ENCODE measurements around the gene SMYD3. TPM values are rescaled to one million over a fixed set of nuclear protein-coding genes. Genes with fewer than 3 reads are reported as not detected.
A peak's percentile ranks its signal among the peaks of the same experiment; 100 is the strongest.

Gene SMYD3
- total RNA-seq, 1 donor from 2014 or later: 35.4 TPM

DNA sequence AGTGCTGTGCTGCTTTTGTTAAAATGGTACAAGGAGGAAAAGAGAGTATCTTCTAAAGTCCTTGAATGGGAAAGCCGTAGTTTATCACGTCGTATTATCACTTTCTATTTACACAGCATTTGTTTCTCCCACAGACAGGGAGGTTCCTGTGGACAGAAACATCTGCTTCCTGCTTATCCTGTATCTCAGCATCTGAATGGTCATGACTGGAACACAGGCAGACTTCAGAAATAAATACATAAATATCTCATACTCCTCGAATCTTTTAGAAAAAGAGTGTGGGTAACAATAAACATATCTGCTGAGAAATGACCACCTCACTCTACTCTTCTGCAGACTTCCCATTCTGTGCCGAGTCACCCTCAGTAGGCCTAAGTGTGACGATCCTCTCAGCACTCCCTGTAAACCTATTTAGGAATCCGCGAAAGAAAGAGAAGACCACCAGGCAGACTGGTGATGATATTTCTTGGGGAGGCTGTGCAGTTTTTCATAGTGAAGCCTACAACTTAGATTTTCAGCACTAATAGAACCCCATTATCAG lies 393.5 kb downstream of the SMYD3 start:
- H3K4me3 Mint-ChIP-seq (ENCODE audit: unreplicated experiment): peak overlapping the region; percentile 48
- peaks cover 5% of the 10 kb centered on the region for H3K27me3 Mint-ChIP-seq (ENCODE audit: unreplicated experiment)
- no peaks in the 10 kb centered on the region for H3K9me3 Mint-ChIP-seq (ENCODE audit: unreplicated experiment)
- peaks cover 4% of the 10 kb centered on the region for H3K36me3 Mint-ChIP-seq (ENCODE audit: low read depth, unreplicated experiment)
- DNase-seq (ENCODE audit: low spot score): peak; percentile 9
- TF ChIP-seq, protein P1, sequence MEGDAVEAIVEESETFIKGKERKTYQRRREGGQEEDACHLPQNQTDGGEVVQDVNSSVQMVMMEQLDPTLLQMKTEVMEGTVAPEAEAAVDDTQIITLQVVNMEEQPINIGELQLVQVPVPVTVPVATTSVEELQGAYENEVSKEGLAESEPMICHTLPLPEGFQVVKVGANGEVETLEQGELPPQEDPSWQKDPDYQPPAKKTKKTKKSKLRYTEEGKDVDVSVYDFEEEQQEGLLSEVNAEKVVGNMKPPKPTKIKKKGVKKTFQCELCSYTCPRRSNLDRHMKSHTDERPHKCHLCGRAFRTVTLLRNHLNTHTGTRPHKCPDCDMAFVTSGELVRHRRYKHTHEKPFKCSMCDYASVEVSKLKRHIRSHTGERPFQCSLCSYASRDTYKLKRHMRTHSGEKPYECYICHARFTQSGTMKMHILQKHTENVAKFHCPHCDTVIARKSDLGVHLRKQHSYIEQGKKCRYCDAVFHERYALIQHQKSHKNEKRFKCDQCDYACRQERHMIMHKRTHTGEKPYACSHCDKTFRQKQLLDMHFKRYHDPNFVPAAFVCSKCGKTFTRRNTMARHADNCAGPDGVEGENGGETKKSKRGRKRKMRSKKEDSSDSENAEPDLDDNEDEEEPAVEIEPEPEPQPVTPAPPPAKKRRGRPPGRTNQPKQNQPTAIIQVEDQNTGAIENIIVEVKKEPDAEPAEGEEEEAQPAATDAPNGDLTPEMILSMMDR (IDR thresholded peaks at IDR 0.05; ENCODE audit: unreplicated experiment): no peak
- peaks cover 54% of the 10 kb centered on the region for H3K4me1 Mint-ChIP-seq (ENCODE audit: unreplicated experiment)
- peak overlapping the region; percentile 98 for H3K27ac Mint-ChIP-seq (ENCODE audit: unreplicated experiment)

DNA sequence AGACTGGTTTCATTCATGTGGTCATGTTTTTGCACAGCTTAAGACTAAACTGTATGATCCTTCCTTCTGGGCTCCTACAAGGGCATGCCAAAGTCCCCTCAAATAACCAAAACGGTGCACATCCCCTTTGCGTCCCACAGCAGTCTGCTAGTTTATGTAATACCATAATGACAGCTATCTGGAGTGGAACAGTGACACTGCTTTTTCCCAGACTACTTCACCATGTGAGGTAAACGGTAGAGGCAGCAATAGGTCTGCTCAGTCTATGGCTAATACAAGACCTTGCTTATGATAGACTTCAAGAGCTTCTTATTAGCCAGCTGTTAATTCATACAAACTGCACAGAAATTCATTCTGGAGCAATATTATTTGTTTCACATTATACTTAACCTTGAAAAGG lies 395.5 kb downstream of the SMYD3 start:
- peaks cover 4% of the 10 kb centered on the region for H3K36me3 Mint-ChIP-seq (ENCODE audit: low read depth, unreplicated experiment)
- H3K9me3 Mint-ChIP-seq (ENCODE audit: unreplicated experiment): no peaks in the 10 kb centered on the region
- TF ChIP-seq, protein P1 (IDR thresholded peaks at IDR 0.05; ENCODE audit: unreplicated experiment): no peak
- DNase-seq (ENCODE audit: low spot score): no peak
- peak overlapping the region; percentile 42 for H3K27ac Mint-ChIP-seq (ENCODE audit: unreplicated experiment)
- no peak overlapping the region for H3K4me3 Mint-ChIP-seq (ENCODE audit: unreplicated experiment)
- H3K27me3 Mint-ChIP-seq (ENCODE audit: unreplicated experiment): peaks cover 6% of the 10 kb centered on the region
- peaks cover 57% of the 10 kb centered on the region for H3K4me1 Mint-ChIP-seq (ENCODE audit: unreplicated experiment)

DNA sequence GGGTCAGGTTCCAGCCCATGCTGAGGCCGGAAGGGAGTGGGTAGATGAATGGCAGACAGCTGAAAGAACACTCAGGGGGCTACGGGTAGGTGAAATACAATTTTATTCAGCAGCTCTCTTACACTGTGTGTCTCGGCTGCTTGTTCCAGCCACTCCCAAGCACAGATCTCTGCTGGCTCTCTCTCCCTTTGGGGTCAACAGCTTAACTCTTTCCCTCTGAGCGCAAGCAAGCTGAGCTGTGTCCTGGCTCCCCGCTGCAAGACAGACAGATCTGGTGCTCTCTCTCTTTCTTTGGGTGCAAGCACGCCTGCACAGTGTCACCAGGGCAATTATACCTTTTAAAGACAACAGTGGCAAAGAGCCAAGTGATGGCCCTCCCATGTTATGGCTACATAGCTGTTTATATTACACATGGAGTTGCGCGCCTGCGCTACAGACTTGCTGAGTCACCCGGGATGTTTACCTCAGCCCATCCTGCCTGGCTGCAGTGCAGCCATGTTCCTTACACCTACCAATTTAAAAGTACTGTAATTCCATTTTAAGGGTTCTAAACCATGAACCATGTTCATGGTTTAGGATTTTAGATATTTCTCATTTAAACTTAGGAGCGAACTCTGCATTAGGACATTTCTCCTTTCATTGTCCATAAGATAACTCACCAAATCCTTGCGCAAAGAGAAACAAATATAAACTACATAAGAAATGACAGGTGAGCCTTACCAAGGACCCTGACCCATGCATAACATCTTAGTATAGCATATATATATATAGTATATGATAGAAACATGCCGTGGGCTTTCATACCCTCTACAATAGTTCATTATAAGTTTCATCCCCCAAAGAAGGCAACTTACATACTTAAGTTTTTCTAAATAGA lies 396.5 kb downstream of the SMYD3 start:
- Mint-ChIP-seq H3K9me3 (ENCODE audit: unreplicated experiment) (no peaks in the 10 kb centered on the region), H3K36me3 (ENCODE audit: low read depth, unreplicated experiment) (peaks cover 4% of the 10 kb centered on the region), H3K27ac (ENCODE audit: unreplicated experiment) (no peak overlapping the region), H3K4me1 (ENCODE audit: unreplicated experiment) (peaks cover 51% of the 10 kb centered on the region), H3K27me3 (ENCODE audit: unreplicated experiment) (peaks cover 6% of the 10 kb centered on the region), H3K4me3 (ENCODE audit: unreplicated experiment) (no peak overlapping the region)
- no peak for DNase-seq (ENCODE audit: low spot score)
- TF ChIP-seq, protein P1 (IDR thresholded peaks at IDR 0.05; ENCODE audit: unreplicated experiment): no peak

DNA sequence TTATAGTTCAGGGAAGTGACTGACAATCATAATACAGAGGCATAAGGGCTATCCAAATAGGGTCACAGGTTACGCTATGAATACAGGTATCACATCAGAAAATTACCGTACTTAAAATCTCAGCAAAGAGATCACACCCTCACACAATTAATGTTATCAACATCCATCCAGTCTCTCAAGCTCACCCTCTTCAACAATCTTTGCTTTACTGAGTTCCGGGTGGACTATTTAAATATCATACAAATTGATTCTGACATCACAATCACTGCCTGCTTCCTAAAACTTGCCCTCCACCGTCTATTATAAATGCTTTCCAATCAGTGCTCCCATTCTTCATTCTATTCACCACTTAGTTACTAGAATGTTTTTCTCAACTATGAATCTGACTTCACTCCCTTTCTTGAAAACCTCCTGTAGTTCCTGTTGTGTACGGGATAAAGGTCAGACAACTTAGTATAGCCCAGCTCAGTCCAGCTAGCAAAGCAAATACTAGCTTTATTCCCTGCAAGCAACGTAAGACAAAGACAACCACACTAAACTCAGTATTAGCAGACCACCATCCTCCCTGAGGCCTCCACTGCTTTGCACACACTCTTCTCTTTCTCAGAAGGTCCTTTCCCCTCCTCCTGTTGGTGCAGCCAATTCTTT lies 398.7 kb downstream of the SMYD3 start:
- Mint-ChIP-seq H3K4me3 (ENCODE audit: unreplicated experiment) (no peak overlapping the region), H3K36me3 (ENCODE audit: low read depth, unreplicated experiment) (no peaks in the 10 kb centered on the region), H3K27ac (ENCODE audit: unreplicated experiment) (no peak overlapping the region), H3K9me3 (ENCODE audit: unreplicated experiment) (no peaks in the 10 kb centered on the region), H3K4me1 (ENCODE audit: unreplicated experiment) (peaks cover 29% of the 10 kb centered on the region), H3K27me3 (ENCODE audit: unreplicated experiment) (peaks cover 4% of the 10 kb centered on the region)
- TF ChIP-seq, protein P1 (IDR thresholded peaks at IDR 0.05; ENCODE audit: unreplicated experiment): no peak
- no peak for DNase-seq (ENCODE audit: low spot score)

All from endothelial cell (in vitro differentiated cells).